HG03095 (cell line): ENCODE results near the gene TTLL13.

ENCODE experiments used
- ATAC-seq: cut with Tn5 transposase; IDR thresholded peaks from one replicate; pipeline ENCODE4 v1.9.1; 2021; ENCODE audit warnings: moderate library complexity; ENCODE audit not compliant: unreplicated experiment

The TTLL13 gene

GRCh38 chr15:90307661-90308060 lies 58.3 kb downstream of the TTLL13 start:
- no peak for ATAC-seq

- ATAC-seq = no peak
Measured at GRCh38 chr15:90309020-90309419, 59.7 kb downstream of the TTLL13 start.
